Measurements from ENCODE around the gene STPG3.

- TF ChIP-seq CTCF (IDR thresholded peaks at IDR 0.05) (no peak), POLR2A (IDR thresholded peaks at IDR 0.05) (no peak), EP300 (IDR thresholded peaks at IDR 0.05) (no peak), POLR2AphosphoS5 (IDR thresholded peaks at IDR 0.05) (no peak)
Observed at GRCh38 chr9:137263506-137263905, 12.4 kb downstream of the STPG3 start.

Measured in stomach (tissue), 4 donors.